Liver (tissue), 9 donors: ENCODE results near the gene GNA14. TPM values are rescaled to one million over a fixed set of nuclear protein-coding genes. Genes with fewer than 3 reads are reported as not detected.

Experiments used
- DNase-seq: peaks from one replicate; pipeline ENCODE4 v3.0.0-alpha.2; 2017; ENCODE audit warnings: low spot score
- H3K27ac ChIP-seq, 2 donors: one replicate each; pipeline ENCODE4 v1.7.0; 2013; ENCODE audit warnings: inconsistent platforms in 2 of 2, low read length in 2 of 2, control low read depth in 1 of 2, low read depth in 1 of 2, mild to moderate bottlenecking in 1 of 2
- H3K27me3 ChIP-seq, 4 donors: one replicate each; pipeline versions ENCODE4 v1.6.1 to v1.7.0; 2013; ENCODE audit warnings: low read length in 3 of 4, inconsistent platforms in 1 of 4, mild to moderate bottlenecking in 1 of 4, moderate library complexity in 1 of 4; ENCODE audit not compliant: control insufficient read depth in 4 of 4, insufficient read depth in 4 of 4
- H3K36me3 ChIP-seq, 4 donors: one replicate each; pipeline versions ENCODE4 v1.6.1 to v1.7.0; 2013; ENCODE audit warnings: low read length in 3 of 4, mild to moderate bottlenecking in 3 of 4, low read depth in 1 of 4, moderate library complexity in 1 of 4; ENCODE audit not compliant: control insufficient read depth in 4 of 4, insufficient read depth in 3 of 4
- H3K4me1 ChIP-seq, 4 donors: one replicate each; pipeline versions ENCODE4 v1.6.1 to v1.7.0; 2013; ENCODE audit warnings: low read length in 3 of 4, mild to moderate bottlenecking in 3 of 4, moderate library complexity in 1 of 4; ENCODE audit not compliant: control insufficient read depth in 4 of 4, insufficient read depth in 4 of 4
- H3K4me3 ChIP-seq, 3 donors: one replicate each; pipeline versions ENCODE4 v1.6.1 to v1.7.0; 2013; ENCODE audit warnings: low read length in 3 of 3, control low read depth in 1 of 3, low read depth in 1 of 3, mild to moderate bottlenecking in 1 of 3
- H3K9ac ChIP-seq, 2 donors: one replicate each; pipeline ENCODE4 v1.7.0; 2013; ENCODE audit warnings: low read length in 2 of 2, mild to moderate bottlenecking in 2 of 2, moderate library complexity in 2 of 2, control low read depth in 1 of 2, low read depth in 1 of 2
- H3K9me3 ChIP-seq, 4 donors: one replicate each; pipeline versions ENCODE4 v1.6.1 to v1.7.0; 2013; ENCODE audit warnings: low read length in 3 of 4; ENCODE audit not compliant: control insufficient read depth in 4 of 4
- EGR1 ChIP-seq, 2 donors: IDR thresholded peaks; 2 replicates each; pipeline ENCODE4 v1.6.1; 2016 to 2018; ENCODE audit warnings: antibody characterized with exemption in 2 of 2, low read depth in 2 of 2
- FOXA1 ChIP-seq: IDR thresholded peaks from 2 replicates; pipeline ENCODE4 v1.6.1; 2016; ENCODE audit warnings: antibody characterized with exemption
- FOXA2 ChIP-seq: IDR thresholded peaks from 2 replicates; pipeline ENCODE4 v1.6.1; 2016; ENCODE audit warnings: antibody characterized with exemption
- HNF4A ChIP-seq, 2 donors: conservative IDR thresholded peaks; 2 replicates each; pipeline ENCODE4 v1.6.1; 2016; ENCODE audit warnings: antibody characterized with exemption in 2 of 2, mild to moderate bottlenecking in 2 of 2
- HNF4G ChIP-seq: IDR thresholded peaks from 2 replicates; pipeline ENCODE4 v1.6.1; 2016; ENCODE audit warnings: antibody characterized with exemption
- JUND ChIP-seq, 2 donors: IDR thresholded peaks; 2 replicates each; pipeline ENCODE4 v1.6.1; 2016; ENCODE audit warnings: antibody characterized with exemption in 2 of 2
- NR2F2 ChIP-seq: IDR thresholded peaks from 2 replicates; pipeline ENCODE4 v1.6.1; 2016; ENCODE audit warnings: antibody characterized with exemption
- RAD21 ChIP-seq, 2 donors: IDR thresholded peaks; 2 replicates each; pipeline ENCODE4 v1.6.1; 2016; ENCODE audit warnings: antibody characterized with exemption in 2 of 2, mild to moderate bottlenecking in 2 of 2
- RXRA ChIP-seq, 2 donors: IDR thresholded peaks; 2 replicates each; pipeline ENCODE4 v1.6.1; 2017 to 2018; ENCODE audit warnings: antibody characterized with exemption in 2 of 2, mild to moderate bottlenecking in 1 of 2
- SP1 ChIP-seq: IDR thresholded peaks from 2 replicates; pipeline ENCODE4 v1.6.1; 2018; ENCODE audit warnings: antibody characterized with exemption, mild to moderate bottlenecking
- TAF1 ChIP-seq: conservative IDR thresholded peaks from 2 replicates; pipeline ENCODE4 v1.6.1; 2016; ENCODE audit warnings: antibody characterized with exemption, mild to moderate bottlenecking
- YY1 ChIP-seq: IDR thresholded peaks from 2 replicates; pipeline ENCODE4 v1.6.1; 2016; ENCODE audit warnings: antibody characterized with exemption, mild to moderate bottlenecking
- WGBS: extraction: QIAGEN DNeasy Blood & Tissue Kit; methylation state at CpG from one replicate; pipeline ENCODE4 v1.1.7; 2013; 5-methylcytosine and 5-hydroxymethylcytosine counted together
- polyA plus RNA-seq, 2 donors: library from polyadenylated mRNA; stranded (reverse) in 1 of 2; unstranded in 1 of 2; fragments of 200-250 nt in 1 of 2; fragments of >200 nt in 1 of 2; fragmentation: Nextera tagmentation in 1 of 2; extraction: Ambion mirVana in 1 of 2; gene quantifications; one replicate each; pipeline versions ENCODE4 v1.2.1 to v1.2.3, GENCODE V29; 2013 to 2015
- total RNA-seq, 2 donors: library from RNA; depleted of rRNA; stranded (reverse); fragments of >200 nt; gene quantifications; one replicate each; pipeline ENCODE4 v1.2.3, GENCODE V29; 2014
- TF ChIP-seq, protein P1 (sequence below): fragments of 150-350 bp; IDR thresholded peaks from 2 replicates; pipeline ENCODE4 v1.5.1; 2017; ENCODE audit warnings: improper control_type of control experiment, low read depth, low read length; ENCODE audit not compliant: missing input control
- TF ChIP-seq, protein P2 (sequence below): IDR thresholded peaks from 2 replicates; pipeline ENCODE4 v1.6.1; 2016; ENCODE audit warnings: antibody characterized with exemption, mild to moderate bottlenecking
- TF ChIP-seq, protein P3 (sequence below): IDR thresholded peaks from 2 replicates; pipeline ENCODE4 v1.6.1; 2016; ENCODE audit warnings: antibody characterized with exemption
- TF ChIP-seq, protein P4 (sequence below): IDR thresholded peaks from 2 replicates; pipeline ENCODE4 v1.6.1; 2016; ENCODE audit warnings: antibody characterized with exemption
- TF ChIP-seq, protein P5 (sequence below): IDR thresholded peaks from 2 replicates; pipeline ENCODE4 v1.6.1; 2016; ENCODE audit warnings: antibody characterized with exemption
- donor health status: healthy.
- donor health status: healthy.
- donor health status: healthy.
- donor health status: healthy.
- donor health status: healthy.

The GNA14 gene
- total and polyA plus RNA-seq, 4 donors: 1.1 to 5.4 (median 2.9) TPM

DNA sequence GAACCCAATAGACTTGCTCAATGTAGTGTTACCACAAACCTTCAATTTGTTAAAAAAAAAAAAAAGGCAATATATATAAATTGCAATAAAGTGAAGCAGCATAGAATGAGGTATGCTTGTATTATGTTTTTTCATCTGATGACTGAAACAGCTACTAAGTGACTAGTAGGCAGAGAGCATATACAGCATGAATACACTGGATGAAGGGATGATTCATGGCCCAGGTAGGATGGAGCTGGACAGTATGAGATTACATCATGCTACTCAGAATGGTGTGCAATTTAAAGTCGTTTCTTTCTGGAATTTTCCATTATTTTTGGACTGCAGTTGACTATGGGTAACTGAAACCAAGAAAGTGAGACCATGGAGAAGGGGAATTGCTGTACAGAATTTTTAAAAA is 161.2 kb downstream of the GNA14 start:
- 52% methylated on average over 1 of the region's 1 CpG for WGBS
- DNase-seq: no peak
- Histone ChIP-seq H3K4me1 (no peaks in the 10 kb centered on the region), H3K4me3 (no peak overlapping the region), H3K27ac (no peak overlapping the region), H3K9ac (no peak overlapping the region), H3K27me3 (no peaks in the 10 kb centered on the region), H3K9me3 (peaks cover 0 to 2% (median 0%) of the 10 kb centered on the region in 4 donors), H3K36me3 (no peaks in the 10 kb centered on the region)
- TF ChIP-seq, protein P1, sequence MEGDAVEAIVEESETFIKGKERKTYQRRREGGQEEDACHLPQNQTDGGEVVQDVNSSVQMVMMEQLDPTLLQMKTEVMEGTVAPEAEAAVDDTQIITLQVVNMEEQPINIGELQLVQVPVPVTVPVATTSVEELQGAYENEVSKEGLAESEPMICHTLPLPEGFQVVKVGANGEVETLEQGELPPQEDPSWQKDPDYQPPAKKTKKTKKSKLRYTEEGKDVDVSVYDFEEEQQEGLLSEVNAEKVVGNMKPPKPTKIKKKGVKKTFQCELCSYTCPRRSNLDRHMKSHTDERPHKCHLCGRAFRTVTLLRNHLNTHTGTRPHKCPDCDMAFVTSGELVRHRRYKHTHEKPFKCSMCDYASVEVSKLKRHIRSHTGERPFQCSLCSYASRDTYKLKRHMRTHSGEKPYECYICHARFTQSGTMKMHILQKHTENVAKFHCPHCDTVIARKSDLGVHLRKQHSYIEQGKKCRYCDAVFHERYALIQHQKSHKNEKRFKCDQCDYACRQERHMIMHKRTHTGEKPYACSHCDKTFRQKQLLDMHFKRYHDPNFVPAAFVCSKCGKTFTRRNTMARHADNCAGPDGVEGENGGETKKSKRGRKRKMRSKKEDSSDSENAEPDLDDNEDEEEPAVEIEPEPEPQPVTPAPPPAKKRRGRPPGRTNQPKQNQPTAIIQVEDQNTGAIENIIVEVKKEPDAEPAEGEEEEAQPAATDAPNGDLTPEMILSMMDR: no peak
- TF ChIP-seq NR2F2: no peak
- no peak for TF ChIP-seq RXRA (IDR thresholded peaks at IDR 0.05)
- TF ChIP-seq RAD21 (IDR thresholded peaks at IDR 0.05): no peak
- TF ChIP-seq TAF1: no peak
- TF ChIP-seq EGR1 (IDR thresholded peaks at IDR 0.05; ENCODE audit: low read depth in 2 of 2): no peak
- TF ChIP-seq, protein P2, sequence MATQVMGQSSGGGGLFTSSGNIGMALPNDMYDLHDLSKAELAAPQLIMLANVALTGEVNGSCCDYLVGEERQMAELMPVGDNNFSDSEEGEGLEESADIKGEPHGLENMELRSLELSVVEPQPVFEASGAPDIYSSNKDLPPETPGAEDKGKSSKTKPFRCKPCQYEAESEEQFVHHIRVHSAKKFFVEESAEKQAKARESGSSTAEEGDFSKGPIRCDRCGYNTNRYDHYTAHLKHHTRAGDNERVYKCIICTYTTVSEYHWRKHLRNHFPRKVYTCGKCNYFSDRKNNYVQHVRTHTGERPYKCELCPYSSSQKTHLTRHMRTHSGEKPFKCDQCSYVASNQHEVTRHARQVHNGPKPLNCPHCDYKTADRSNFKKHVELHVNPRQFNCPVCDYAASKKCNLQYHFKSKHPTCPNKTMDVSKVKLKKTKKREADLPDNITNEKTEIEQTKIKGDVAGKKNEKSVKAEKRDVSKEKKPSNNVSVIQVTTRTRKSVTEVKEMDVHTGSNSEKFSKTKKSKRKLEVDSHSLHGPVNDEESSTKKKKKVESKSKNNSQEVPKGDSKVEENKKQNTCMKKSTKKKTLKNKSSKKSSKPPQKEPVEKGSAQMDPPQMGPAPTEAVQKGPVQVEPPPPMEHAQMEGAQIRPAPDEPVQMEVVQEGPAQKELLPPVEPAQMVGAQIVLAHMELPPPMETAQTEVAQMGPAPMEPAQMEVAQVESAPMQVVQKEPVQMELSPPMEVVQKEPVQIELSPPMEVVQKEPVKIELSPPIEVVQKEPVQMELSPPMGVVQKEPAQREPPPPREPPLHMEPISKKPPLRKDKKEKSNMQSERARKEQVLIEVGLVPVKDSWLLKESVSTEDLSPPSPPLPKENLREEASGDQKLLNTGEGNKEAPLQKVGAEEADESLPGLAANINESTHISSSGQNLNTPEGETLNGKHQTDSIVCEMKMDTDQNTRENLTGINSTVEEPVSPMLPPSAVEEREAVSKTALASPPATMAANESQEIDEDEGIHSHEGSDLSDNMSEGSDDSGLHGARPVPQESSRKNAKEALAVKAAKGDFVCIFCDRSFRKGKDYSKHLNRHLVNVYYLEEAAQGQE: no peak
- TF ChIP-seq, protein P3, sequence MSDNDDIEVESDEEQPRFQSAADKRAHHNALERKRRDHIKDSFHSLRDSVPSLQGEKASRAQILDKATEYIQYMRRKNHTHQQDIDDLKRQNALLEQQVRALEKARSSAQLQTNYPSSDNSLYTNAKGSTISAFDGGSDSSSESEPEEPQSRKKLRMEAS: no peak
- no peak for TF ChIP-seq JUND (IDR thresholded peaks at IDR 0.05)
- TF ChIP-seq, protein P4, sequence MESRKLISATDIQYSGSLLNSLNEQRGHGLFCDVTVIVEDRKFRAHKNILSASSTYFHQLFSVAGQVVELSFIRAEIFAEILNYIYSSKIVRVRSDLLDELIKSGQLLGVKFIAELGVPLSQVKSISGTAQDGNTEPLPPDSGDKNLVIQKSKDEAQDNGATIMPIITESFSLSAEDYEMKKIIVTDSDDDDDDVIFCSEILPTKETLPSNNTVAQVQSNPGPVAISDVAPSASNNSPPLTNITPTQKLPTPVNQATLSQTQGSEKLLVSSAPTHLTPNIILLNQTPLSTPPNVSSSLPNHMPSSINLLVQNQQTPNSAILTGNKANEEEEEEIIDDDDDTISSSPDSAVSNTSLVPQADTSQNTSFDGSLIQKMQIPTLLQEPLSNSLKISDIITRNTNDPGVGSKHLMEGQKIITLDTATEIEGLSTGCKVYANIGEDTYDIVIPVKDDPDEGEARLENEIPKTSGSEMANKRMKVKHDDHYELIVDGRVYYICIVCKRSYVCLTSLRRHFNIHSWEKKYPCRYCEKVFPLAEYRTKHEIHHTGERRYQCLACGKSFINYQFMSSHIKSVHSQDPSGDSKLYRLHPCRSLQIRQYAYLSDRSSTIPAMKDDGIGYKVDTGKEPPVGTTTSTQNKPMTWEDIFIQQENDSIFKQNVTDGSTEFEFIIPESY: no peak
- no peak for TF ChIP-seq FOXA2
- no peak for TF ChIP-seq SP1
- TF ChIP-seq YY1: no peak
- TF ChIP-seq, protein P5, sequence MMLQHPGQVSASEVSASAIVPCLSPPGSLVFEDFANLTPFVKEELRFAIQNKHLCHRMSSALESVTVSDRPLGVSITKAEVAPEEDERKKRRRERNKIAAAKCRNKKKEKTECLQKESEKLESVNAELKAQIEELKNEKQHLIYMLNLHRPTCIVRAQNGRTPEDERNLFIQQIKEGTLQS: no peak
- TF ChIP-seq FOXA1: no peak

DNA sequence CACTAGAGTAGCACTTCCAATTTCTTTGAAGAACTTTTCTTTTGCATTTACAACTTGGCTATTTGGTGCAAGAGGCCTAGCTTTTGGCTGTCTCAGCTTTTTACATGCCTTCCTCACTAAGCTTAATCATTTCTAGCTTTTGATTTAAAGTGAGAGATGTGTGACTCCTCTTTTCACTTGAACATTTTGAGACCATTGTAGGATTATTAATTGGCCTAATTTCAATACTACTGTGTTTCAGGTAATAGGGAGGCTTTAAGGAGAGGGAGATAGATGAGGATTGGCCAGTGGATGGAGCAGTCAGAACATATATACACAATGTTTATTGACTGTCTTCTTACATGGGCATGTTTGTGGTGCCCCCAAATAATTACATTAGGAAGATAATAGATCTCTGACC is 161.7 kb downstream of the GNA14 start:
- peaks cover 0 to 2% (median 0%) of the 10 kb centered on the region in 4 donors for H3K9me3 ChIP-seq
- no peaks in the 10 kb centered on the region for H3K4me1 ChIP-seq
- TF ChIP-seq SP1 (no peak), HNF4G (no peak), RXRA (IDR thresholded peaks at IDR 0.05) (no peak), NR2F2 (no peak), HNF4A (conservative IDR thresholded peaks at IDR 0.05) (no peak), JUND (IDR thresholded peaks at IDR 0.05) (no peak), RAD21 (IDR thresholded peaks at IDR 0.05) (no peak), FOXA1 (no peak)
- TF ChIP-seq, protein P3: no peak
- TF ChIP-seq, protein P5: no peak
- no peaks in the 10 kb centered on the region for H3K27me3 ChIP-seq
- no peak overlapping the region for H3K27ac ChIP-seq
- H3K36me3 ChIP-seq: no peaks in the 10 kb centered on the region
- no peak overlapping the region for H3K4me3 ChIP-seq
- no peak for DNase-seq
- H3K9ac ChIP-seq: no peak overlapping the region
